Stimulated activated CD8-positive, alpha-beta memory T cell treated with anti-CD3 and anti-CD28 coated beads, Interleukin-4, amount 100 ng/mL, for 1 hour (primary cell): Measurements from ENCODE around the gene MYRIP.
"Not testable (repeated sequence)": the region's sequence is repeated elsewhere in the genome, so short reads cannot be mapped to it uniquely, and the experiment has no call there.

Experiments used
- DNase-seq, 2 donors: peaks; one replicate each; pipeline ENCODE4 v3.0.0-alpha.2; 2020; ENCODE audit warnings: low read depth in 2 of 2, low spot score in 1 of 2

The MYRIP gene

GRCh38 chr3:39806820-39807219 lies 2.6 kb upstream of the MYRIP start:
- no peak for DNase-seq

- no peak for DNase-seq
Observed at GRCh38 chr3:39808467-39809180, 785 bp upstream of the MYRIP start.

DNA sequence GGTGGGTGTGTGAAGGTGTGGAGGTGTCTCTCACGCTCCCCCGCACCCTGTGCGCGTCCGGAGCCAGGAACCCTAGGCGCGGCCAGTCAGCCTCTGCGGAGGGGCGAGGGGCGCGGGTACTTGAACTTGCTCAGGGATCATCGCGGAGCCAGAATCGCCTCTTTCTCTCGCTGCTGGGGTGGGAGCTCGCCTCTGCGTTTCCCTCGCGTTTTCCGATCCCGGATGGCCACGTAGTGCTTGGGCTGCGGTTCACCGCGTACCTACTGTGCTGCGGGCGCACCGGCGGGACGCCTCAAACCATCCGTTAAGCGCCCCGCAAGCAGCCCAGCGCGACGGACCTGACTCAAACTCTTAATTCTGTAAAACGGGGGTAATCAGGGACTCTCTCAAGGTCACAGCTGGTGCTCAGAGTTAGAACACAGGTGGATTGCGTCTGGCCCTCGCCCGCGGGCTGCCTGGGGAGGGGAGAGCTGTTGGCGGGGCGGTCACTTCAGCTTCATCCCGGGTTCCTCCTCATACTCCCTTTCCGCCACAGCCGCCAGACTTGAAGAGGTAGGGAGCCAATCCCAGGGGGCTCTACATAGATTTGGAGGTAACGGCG lies 686 bp downstream of the MYRIP start:
- DNase-seq: no peak

DNA sequence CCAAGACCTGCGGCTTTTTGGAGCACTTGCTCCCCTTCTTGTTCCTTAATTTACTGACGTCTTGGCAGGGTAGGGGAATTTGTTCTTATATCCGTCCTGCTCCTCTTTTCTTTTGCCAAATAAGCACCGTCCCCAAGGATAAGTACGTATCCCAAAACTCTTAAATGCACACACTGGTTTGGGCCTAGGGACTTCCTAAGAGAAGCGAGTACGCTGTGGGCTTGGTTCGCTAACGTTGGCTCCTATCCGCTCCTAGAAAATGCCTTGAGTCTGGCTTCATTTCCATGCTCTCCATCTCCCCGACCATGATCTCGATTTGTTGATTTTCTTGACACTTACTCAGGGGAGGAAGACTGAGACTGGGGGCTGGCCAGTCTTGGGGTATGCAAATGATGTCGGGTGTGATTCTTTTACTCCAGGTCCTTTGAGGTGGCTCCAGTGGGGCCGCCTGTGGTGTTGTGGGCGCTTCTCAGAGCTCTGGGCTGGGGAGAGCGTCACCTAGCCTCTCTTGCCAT lies 1.3 kb downstream of the MYRIP start:
- DNase-seq: no peak

DNA sequence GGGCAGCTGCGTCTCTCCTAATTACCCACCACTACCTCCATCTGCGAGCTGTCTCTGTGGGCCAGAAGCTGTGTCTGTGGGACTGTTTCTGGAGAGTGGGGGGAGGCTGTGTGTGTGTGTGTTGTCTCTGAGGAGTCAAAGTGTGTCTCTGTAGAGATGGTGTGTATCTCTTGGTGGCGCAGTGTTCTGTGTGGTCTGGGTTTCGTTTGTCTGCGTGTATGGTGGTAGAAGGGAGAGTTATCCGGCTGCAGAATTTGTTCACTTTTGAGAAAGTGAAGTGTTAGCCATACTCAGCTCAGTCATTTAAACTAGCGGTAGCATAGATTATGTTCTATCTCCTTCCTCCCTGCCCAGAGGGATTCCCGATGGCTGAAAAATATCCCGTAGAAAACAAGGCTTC lies 2.2 kb downstream of the MYRIP start:
- DNase-seq: no peak

GRCh38 chr3:39812537-39812936 lies 3.1 kb downstream of the MYRIP start:
- no peak for DNase-seq

DNA sequence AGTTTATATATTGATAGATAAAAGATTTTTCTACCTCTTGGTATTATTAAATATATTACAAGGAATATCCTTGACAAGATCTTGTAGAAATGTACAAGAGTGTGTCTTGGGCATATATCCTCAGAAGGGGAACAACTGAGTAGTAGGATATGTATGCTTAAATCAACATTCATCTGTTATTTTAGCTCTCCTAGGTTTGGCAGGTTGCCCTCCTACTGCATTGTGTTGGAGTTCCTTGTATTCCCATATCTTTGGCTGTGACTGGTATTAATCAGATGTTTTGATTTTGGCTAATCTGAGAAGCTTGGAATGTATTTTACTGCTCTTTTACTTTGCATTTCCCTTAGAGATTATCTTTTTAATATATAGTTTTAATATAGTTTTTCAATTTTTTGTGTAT lies 4.6 kb downstream of the MYRIP start:
- no peak for DNase-seq

DNA sequence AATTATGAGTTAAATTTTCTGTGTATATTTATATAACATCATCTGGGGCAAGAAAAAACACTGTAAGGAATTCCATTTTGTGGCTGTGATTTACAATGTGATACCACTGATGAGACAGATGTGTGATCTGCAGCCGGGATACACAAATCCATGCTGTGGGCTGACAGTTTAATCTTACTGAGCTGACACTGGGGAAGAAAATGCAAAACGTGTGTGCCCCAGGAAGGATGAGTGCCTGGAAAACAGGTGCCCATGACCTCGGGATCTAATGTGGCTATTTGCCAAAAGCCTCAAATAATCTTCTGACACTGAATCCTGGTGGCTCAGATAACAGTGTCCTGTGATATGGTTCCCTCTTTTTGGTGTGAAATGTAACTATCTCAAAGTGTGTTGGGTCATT lies 10.5 kb downstream of the MYRIP start:
- no peak for DNase-seq

DNA sequence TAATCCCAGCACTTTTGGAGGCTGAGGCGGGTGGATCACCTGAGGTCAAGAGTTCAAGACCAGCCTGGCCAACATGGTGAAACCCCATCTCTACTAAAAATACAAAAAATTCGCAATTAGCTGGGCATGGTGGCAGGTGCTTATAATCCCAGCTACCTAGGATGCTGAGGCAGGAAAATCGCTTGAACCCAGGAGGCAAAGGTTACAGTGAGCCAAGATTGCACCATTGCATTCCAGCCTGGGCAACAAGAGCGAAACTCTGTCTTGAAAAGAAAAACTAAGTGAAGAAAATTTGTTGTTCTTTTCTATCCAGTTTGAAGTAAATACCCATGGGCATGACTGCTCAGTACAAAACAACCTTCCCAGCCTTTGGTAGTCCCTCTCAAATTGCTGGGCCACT lies 24.4 kb downstream of the MYRIP start:
- not testable (repeated sequence) for DNase-seq

DNA sequence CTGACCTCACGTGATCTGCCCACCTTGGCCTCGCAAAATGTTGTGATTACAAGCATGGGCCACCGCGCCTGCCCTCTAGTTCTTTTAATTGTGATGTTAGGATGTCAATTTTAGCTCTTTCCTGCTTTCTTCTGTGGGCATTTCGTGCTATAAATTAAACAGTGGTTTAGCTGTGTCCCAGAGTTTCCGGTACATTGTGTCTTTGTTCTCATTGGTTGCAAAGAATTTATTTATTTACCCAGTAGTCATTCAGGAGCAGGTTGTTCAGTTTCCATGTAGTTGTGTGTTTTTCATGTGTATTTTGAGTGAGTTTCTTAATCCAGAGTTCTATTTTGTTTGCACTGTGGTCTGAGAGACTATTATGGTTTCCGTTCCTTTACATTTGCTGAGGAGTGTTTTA lies 30.1 kb downstream of the MYRIP start:
- no peak for DNase-seq

DNA sequence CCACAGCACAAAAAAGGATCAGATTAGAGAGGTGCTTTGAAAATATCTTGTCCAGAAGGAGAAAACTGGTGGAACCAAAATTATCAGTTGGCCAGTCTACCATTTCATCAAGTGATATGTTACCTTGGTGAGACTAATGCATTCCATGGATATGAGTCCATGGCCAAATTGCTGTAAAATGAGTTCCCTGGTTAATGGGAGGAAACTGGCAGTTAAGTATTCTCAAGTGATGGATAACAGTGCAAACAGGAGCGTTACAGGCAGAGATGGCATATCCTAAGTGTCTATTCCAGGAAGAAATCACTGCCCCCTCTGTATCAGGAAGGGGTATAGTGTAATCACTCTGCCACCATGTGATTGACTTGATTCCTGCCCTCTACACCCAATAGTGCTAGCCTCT lies 34.0 kb downstream of the MYRIP start:
- no peak for DNase-seq

DNA sequence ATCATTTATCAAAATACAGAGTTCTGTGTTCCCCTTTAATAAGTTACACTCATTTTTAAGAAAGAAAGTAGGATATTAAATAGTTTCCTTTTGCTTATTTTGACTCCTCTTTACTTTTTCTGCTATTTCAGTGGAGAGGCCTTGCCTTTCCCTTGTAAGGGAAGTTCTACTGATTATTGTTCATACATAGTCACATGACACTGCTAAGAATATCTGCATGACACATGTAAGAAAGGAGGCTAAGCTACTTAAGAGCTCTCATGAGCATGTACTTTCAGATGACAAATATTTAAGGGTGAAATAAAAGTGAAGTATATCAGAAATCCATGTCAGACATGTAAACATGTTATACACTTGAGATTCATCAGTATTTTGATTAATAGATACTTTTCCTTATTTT lies 39.0 kb downstream of the MYRIP start:
- no peak for DNase-seq

GRCh38 chr3:39849992-39850715 lies 40.7 kb downstream of the MYRIP start:
- no peak for DNase-seq

GRCh38 chr3:39850716-39851032 lies 41.3 kb downstream of the MYRIP start:
- DNase-seq: no peak

DNA sequence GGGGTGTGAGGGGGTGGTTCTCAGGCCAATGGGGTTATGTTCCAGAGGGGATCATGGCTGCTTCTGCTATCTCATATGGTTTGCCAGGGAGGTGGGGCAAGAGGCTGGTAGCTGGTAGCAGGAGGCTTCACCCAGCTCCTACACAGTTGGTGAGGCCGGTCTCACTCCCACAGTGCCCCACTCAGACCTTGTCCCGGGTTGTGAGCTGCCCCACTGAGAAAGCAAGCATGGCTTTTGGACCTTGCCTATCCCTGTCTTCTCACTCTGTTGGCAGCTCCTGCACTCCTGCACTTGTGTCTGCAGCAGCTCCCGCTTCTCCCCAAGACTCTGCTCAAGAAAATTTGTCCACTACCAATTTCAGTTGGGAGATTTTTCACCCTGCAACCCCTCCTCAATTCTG lies 46.1 kb downstream of the MYRIP start:
- no peak for DNase-seq

GRCh38 chr3:39869890-39870289 lies 60.5 kb downstream of the MYRIP start:
- DNase-seq: no peak

DNA sequence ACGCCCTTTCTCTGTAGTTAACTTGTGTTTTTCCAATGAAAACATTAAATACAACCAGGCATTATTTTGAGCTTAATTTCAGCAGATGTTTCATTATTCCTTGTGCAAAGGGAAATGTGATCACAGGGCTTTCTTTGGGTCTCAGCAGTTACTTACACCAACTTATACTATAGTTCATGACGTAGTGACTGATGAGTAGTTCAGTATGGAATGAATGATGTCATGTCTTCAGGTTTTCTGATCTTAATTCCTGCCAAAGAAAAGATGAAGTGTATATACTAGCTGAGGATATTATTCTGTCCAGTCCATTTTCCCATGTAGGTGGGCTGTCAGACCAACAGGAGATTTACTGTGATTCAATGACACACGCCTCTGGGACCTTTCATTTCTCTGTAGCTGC lies 61.3 kb downstream of the MYRIP start:
- DNase-seq: no peak

- DNase-seq: no peak
Observed at GRCh38 chr3:39879581-39879980, 70.2 kb downstream of the MYRIP start.

DNA sequence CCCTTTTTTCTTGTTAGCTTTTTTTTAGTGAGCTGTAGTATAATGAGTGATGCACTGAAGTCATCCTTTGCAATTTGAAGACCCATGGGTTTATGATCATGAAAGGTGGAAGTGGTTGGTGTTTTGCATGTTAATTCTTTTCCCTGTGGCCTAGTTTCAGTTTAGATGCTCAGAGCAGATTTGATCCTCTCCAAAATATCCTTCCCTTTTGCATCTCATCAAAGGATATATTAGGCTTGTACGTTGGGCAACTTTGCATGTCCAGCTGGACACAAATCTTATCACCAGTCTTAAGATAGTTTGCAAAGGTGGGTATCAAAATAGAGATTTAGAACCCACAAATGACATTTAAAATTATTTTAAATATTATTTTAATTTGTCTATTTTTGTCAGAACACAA lies 72.7 kb downstream of the MYRIP start:
- DNase-seq: no peak

- no peak for DNase-seq
Observed at GRCh38 chr3:39892068-39892467, 82.7 kb downstream of the MYRIP start.

DNA sequence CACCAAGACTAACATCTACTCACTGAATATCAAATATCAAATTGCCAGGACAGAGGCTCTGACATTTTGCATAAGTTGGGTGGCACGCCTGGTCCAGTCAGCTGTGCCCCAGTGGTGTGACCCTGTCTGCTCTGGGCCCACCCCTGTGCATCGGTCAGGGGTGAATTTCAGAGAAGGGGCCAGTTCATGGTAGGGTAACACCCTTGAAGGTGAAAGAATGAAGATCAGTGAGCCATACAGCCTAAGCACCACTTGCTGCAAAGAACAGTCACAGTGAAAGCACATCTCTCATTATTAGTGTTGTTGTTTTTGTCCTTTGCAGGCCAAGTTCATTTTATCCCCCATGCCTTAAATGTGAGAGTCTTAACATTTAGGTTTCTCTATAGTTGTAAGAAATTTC lies 86.8 kb downstream of the MYRIP start:
- no peak for DNase-seq

GRCh38 chr3:39900462-39901002 lies 91.1 kb downstream of the MYRIP start:
- DNase-seq: no peak
